T-helper 22 cell (primary cell): ENCODE data around the gene PARM1.

Source experiments
- DNase-seq: peaks from one replicate; pipeline ENCODE4 v3.0.0-alpha.2; 2020; ENCODE audit warnings: low read depth

PARM1 gene

DNA sequence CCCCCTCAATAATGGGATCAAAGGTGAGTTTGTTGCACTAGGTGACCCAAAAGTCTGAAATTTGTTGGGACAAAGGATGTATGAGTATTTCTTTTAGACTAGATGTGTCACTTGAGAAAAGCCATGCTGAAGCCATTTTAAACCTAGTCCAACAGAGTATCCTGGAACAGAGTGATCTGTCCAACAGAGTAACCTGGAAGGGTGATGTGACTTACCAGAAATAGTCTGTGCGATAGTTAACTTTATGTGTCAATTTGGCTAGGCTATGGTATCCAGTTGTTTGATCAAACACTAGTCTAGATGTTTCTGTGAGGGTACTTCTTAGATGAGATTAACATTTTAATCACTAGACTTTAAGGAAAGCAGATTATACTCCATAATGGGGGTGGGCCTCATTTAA is 154.5 kb downstream of the PARM1 start:
- no peak for DNase-seq

DNA sequence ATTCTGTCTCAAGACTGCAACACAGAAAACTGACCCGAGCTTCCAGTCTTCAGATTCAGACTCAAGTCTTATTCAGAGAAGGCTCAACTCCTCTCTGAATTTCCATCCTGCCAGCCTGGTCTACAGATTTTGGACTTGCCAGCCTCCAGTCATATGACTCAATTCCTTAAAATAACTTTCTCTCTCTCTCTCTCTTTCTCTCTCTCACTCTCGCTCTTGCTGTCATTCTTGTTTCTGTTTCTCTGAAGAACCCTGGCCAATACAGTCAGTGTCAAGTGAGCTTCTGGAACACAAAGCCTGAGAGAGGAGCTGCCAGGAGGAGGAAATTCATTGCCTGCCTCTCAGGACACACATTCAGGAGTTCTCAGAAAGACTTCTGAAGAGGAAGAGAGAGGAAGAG is 154.9 kb downstream of the PARM1 start:
- DNase-seq, result no peak

DNA sequence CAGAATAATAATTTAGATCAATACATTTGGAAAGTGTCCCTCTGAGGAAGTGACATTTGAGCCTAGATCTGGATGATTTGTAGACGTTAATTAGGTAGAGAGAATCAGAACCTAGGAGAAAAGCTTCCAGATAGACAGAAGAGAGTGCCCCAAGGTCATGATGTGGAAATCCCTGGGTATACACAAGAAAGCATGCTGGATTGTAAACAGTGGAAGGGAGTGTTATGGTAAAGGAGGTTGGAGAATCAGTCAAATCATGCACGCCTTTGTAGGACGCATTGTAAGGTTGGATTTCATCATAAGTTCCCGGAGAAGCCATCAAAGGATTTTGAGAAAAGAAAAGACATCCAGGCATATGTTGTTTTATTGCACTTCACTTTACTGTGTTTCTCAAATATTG is 156.3 kb downstream of the PARM1 start:
- DNase-seq, result no peak

DNA sequence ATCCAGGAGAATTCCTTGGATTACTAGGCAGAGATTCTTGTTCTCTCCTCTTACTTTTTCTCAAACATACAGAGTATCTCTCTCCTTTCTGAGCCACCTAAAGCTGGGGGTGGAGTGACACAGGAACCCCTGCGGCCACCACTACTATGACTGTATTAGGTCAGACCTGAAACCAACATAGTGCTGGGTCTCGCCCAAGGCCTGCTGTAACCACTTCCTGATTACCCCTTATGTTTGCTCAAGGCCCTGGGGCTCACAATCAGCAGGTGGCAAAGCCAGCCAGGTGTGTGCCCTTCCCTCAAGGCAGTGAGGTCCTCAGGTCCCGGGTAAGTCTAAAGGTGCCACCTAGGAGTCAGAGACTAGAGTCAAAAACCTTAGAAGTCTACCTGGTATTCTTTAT is 166.4 kb downstream of the PARM1 start:
- no peak for DNase-seq
